Measurements from ENCODE around the gene PHF2.
A peak's percentile ranks its signal among the peaks of the same experiment; 100 is the strongest.

PHF2 gene

GRCh38 chr9:93682155-93682968 is 106.0 kb downstream of the PHF2 start:
- DNase-seq: peak; percentile 67

- no peak for DNase-seq
These were observed 107.1 kb downstream of the PHF2 start for GRCh38 chr9:93683331-93684134.

- no peak for DNase-seq
These were observed 107.9 kb downstream of the PHF2 start for GRCh38 chr9:93684161-93684765.

GRCh38 chr9:93684806-93685543 is 108.6 kb downstream of the PHF2 start:
- no peak for DNase-seq

GRCh38 chr9:93686127-93686879 is 109.9 kb downstream of the PHF2 start:
- no peak for DNase-seq

GRCh38 chr9:93686880-93687236 is 110.5 kb downstream of the PHF2 start:
- no peak for DNase-seq

- no peak for DNase-seq
These were observed 114.2 kb downstream of the PHF2 start for GRCh38 chr9:93690618-93691017.

- DNase-seq: no peak
These were observed 116.7 kb downstream of the PHF2 start for GRCh38 chr9:93693129-93693528.

- DNase-seq: no peak
These were observed 121.2 kb downstream of the PHF2 start for GRCh38 chr9:93697352-93698139.

GRCh38 chr9:93698140-93698908 is 121.9 kb downstream of the PHF2 start:
- no peak for DNase-seq

GRCh38 chr9:93699650-93700049 is 123.3 kb downstream of the PHF2 start:
- no peak for DNase-seq

- no peak for DNase-seq
These were observed 125.3 kb downstream of the PHF2 start for GRCh38 chr9:93701494-93702218.

GRCh38 chr9:93702261-93702660 is 125.9 kb downstream of the PHF2 start:
- DNase-seq: no peak

- DNase-seq: no peak
These were observed 132.1 kb downstream of the PHF2 start for GRCh38 chr9:93708289-93708986.

- DNase-seq: no peak
These were observed 132.6 kb downstream of the PHF2 start for GRCh38 chr9:93708987-93709302.

GRCh38 chr9:93709600-93710369 is 133.4 kb downstream of the PHF2 start:
- no peak for DNase-seq

GRCh38 chr9:93710370-93710723 is 134.0 kb downstream of the PHF2 start:
- no peak for DNase-seq

- DNase-seq: no peak
These were observed 134.6 kb downstream of the PHF2 start for GRCh38 chr9:93711002-93711401.

- no peak for DNase-seq
These were observed 136.5 kb downstream of the PHF2 start for GRCh38 chr9:93712896-93713295.
